Mammary epithelial cell (primary cell): ENCODE results near the gene MIER3.

Experiments used
- EZH2 ChIP-seq: IDR thresholded peaks from 2 replicates; pipeline ENCODE4 v1.6.1; 2012; ENCODE audit warnings: low read length, inconsistent platforms, borderline replicate concordance
- TF ChIP-seq, protein P1 (sequence below), 2 donors: IDR thresholded peaks in 1 of 2; conservative IDR thresholded peaks in 1 of 2; 2 replicates each; pipeline ENCODE4 v1.5.1; 2011 to 2012; ENCODE audit warnings: inconsistent platforms in 2 of 2, low read length in 2 of 2, mild to moderate bottlenecking in 2 of 2, control low read depth in 1 of 2, low read depth in 1 of 2; ENCODE audit not compliant: insufficient read depth in 1 of 2; ENCODE audit errors: extremely low read depth in 1 of 2

DNA sequence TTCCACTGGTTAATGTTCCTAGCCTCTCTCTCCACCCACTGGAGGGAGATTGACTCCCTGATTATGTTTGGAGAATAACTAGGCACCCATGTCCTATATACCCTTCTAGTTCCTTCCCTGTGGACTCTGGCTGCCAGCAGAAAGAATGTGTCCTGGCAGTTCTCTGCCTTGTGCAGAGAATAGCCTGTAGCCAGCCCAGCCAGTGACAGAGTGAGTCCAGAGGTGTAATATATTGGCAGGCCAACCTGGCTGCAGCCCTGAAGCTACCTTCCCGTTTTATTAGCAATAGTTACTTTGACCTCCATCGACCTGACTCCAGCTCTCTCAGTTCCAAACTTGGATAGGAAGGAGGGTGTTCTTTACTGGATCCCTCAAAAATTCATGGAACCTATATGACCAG, 34.4 kb downstream of the MIER3 start:
- TF ChIP-seq, protein P1, sequence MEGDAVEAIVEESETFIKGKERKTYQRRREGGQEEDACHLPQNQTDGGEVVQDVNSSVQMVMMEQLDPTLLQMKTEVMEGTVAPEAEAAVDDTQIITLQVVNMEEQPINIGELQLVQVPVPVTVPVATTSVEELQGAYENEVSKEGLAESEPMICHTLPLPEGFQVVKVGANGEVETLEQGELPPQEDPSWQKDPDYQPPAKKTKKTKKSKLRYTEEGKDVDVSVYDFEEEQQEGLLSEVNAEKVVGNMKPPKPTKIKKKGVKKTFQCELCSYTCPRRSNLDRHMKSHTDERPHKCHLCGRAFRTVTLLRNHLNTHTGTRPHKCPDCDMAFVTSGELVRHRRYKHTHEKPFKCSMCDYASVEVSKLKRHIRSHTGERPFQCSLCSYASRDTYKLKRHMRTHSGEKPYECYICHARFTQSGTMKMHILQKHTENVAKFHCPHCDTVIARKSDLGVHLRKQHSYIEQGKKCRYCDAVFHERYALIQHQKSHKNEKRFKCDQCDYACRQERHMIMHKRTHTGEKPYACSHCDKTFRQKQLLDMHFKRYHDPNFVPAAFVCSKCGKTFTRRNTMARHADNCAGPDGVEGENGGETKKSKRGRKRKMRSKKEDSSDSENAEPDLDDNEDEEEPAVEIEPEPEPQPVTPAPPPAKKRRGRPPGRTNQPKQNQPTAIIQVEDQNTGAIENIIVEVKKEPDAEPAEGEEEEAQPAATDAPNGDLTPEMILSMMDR (conservative IDR thresholded peaks at IDR 0.05 in 1 of 2, IDR thresholded peaks at IDR 0.05 in 1 of 2; ENCODE audit: extremely low read depth in 1 of 2, insufficient read depth in 1 of 2, low read depth in 1 of 2, low read length in 2 of 2), result no peak
- no peak for TF ChIP-seq EZH2
